Parathyroid adenoma (tissue), 2 donors: Measurements from ENCODE around the gene FGF8.

Experiments used
- H2AFZ ChIP-seq: fragments of 300-600 bp; sonication (generic); one replicate; pipeline ENCODE4 v1.7.0; 2017; ENCODE audit warnings: antibody characterized with exemption, mild to moderate bottlenecking
- H3K27ac ChIP-seq: fragments of 300-600 bp; sonication (generic); one replicate; pipeline ENCODE4 v1.7.0; 2017
- H3K27me3 ChIP-seq: fragments of 300-600 bp; sonication (generic); one replicate; pipeline ENCODE4 v1.7.0; 2017; ENCODE audit warnings: low read length; ENCODE audit not compliant: control insufficient read depth, insufficient read depth
- H3K36me3 ChIP-seq: fragments of 300-600 bp; sonication (generic); one replicate; pipeline ENCODE4 v1.7.0; 2017; ENCODE audit warnings: low read length; ENCODE audit not compliant: control insufficient read depth, insufficient read depth
- H3K4me1 ChIP-seq: fragments of 300-600 bp; sonication (generic); one replicate; pipeline ENCODE4 v1.7.0; 2017; ENCODE audit warnings: control low read depth
- H3K4me2 ChIP-seq: fragments of 300-600 bp; sonication (generic); one replicate; pipeline ENCODE4 v1.7.0; 2017; ENCODE audit warnings: low read length
- H3K4me3 ChIP-seq: fragments of 300-600 bp; sonication (generic); one replicate; pipeline ENCODE4 v1.7.0; 2017; ENCODE audit warnings: low read depth, low read length
- H3K79me2 ChIP-seq: fragments of 300-600 bp; sonication (generic); one replicate; pipeline ENCODE4 v1.7.0; 2017; ENCODE audit warnings: control low read depth
- H3K9ac ChIP-seq: fragments of 300-600 bp; sonication (generic); one replicate; pipeline ENCODE4 v1.7.0; 2017; ENCODE audit warnings: mild to moderate bottlenecking
- H3K9me3 ChIP-seq: fragments of 300-600 bp; sonication (generic); one replicate; pipeline ENCODE4 v1.7.0; 2017; ENCODE audit warnings: low read length; ENCODE audit not compliant: control insufficient read depth
- CTCF ChIP-seq: fragments of 300-600 bp; sonication (generic); IDR thresholded peaks from one replicate; pipeline ENCODE4 v1.7.0; 2017; ENCODE audit warnings: antibody characterized with exemption, mild to moderate bottlenecking
- donor health status: primary hyperparathyroidism.

Gene FGF8

GRCh38 chr10:101724446-101724845, 51.5 kb downstream of the FGF8 start:
- H3K9me3 ChIP-seq = no peaks in the 10 kb centered on the region
- TF ChIP-seq CTCF = no peak
- H3K4me3 ChIP-seq = no peak overlapping the region
- no peak overlapping the region for H3K9ac ChIP-seq
- H3K27me3 ChIP-seq = no peaks in the 10 kb centered on the region
- H3K4me1 ChIP-seq = peaks cover 2% of the 10 kb centered on the region
- H3K27ac ChIP-seq = no peak overlapping the region
- H3K79me2 ChIP-seq = no peaks in the 10 kb centered on the region
- H2AFZ ChIP-seq = no peak overlapping the region
- H3K4me2 ChIP-seq = no peak overlapping the region
- no peaks in the 10 kb centered on the region for H3K36me3 ChIP-seq

DNA sequence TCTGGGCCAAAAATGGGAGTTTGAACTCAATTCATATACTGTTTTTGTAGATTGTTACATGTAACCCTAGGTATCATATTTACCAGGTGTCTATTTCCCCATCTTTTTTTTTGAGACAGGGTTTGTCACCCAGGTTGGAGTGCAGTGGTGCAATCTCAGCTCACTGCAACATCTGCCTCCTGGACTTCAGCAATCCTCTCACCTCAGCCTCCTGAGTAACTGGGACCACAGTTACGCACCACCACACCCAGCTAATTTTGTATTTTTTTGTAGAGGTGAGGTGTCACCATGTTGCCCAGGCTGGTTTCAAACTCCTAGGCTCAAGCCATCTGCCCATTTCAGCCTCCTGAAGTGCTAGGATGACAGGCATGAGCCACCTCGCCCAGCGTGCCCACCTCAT, 52.7 kb downstream of the FGF8 start:
- Histone ChIP-seq H2AFZ (no peak overlapping the region), H3K27ac (no peak overlapping the region), H3K79me2 (no peaks in the 10 kb centered on the region), H3K4me1 (peaks cover 2% of the 10 kb centered on the region), H3K4me3 (no peak overlapping the region), H3K4me2 (no peak overlapping the region), H3K9ac (no peak overlapping the region), H3K27me3 (no peaks in the 10 kb centered on the region), H3K36me3 (no peaks in the 10 kb centered on the region), H3K9me3 (no peaks in the 10 kb centered on the region)
- no peak for TF ChIP-seq CTCF

GRCh38 chr10:101721806-101722205, 54.1 kb downstream of the FGF8 start:
- no peak overlapping the region for H3K4me3 ChIP-seq
- H3K9me3 ChIP-seq = no peaks in the 10 kb centered on the region
- peaks cover 2% of the 10 kb centered on the region for H3K4me1 ChIP-seq
- H3K9ac ChIP-seq = no peak overlapping the region
- no peak overlapping the region for H3K4me2 ChIP-seq
- no peak overlapping the region for H3K27ac ChIP-seq
- H2AFZ ChIP-seq = peak overlapping the region; percentile 28
- no peaks in the 10 kb centered on the region for H3K36me3 ChIP-seq
- H3K27me3 ChIP-seq = no peaks in the 10 kb centered on the region
- H3K79me2 ChIP-seq = no peaks in the 10 kb centered on the region
- TF ChIP-seq CTCF = no peak

GRCh38 chr10:101720606-101721230, 55.2 kb downstream of the FGF8 start:
- Histone ChIP-seq H3K79me2 (no peaks in the 10 kb centered on the region), H3K9ac (no peak overlapping the region), H2AFZ (no peak overlapping the region), H3K4me1 (peaks cover 2% of the 10 kb centered on the region), H3K4me2 (no peak overlapping the region), H3K36me3 (no peaks in the 10 kb centered on the region), H3K27ac (no peak overlapping the region), H3K9me3 (no peaks in the 10 kb centered on the region), H3K27me3 (no peaks in the 10 kb centered on the region), H3K4me3 (no peak overlapping the region)
- no peak for TF ChIP-seq CTCF
